PFSK-1 (cell line): ENCODE measurements around the gene NCAM1.

Experiments used
- FOXP2 ChIP-seq: optimal IDR thresholded peaks from 2 replicates; pipeline ENCODE3; 2011; ENCODE audit warnings: borderline replicate concordance, control low read depth, inconsistent platforms; ENCODE audit not compliant: insufficient read depth; ENCODE audit errors: extremely low read length, extremely low read depth
- POLR2AphosphoS5 ChIP-seq: IDR thresholded peaks from 2 replicates; pipeline ENCODE4 v1.6.1; 2012; ENCODE audit warnings: low read depth, mild to moderate bottlenecking, control low read depth, low read length, moderate library complexity
- SIN3A ChIP-seq: IDR thresholded peaks from 2 replicates; pipeline ENCODE4 v1.6.1; 2012; ENCODE audit warnings: mild to moderate bottlenecking, low read length, moderate library complexity, borderline replicate concordance; ENCODE audit not compliant: insufficient read depth
- TAF1 ChIP-seq: IDR thresholded peaks from 2 replicates; pipeline ENCODE4 v1.6.1; 2012; ENCODE audit warnings: low read length, control low read depth, borderline replicate concordance; ENCODE audit not compliant: insufficient read depth
- TF ChIP-seq, protein P1 (sequence below), 2 experiments: IDR thresholded peaks; 2 replicates each; pipeline versions ENCODE4 v1.6.1 to v1.8.0; 2011 to 2012; ENCODE audit warnings: low read depth in 2 of 2, low read length in 2 of 2, control low read depth in 1 of 2, inconsistent platforms in 1 of 2, mild to moderate bottlenecking in 1 of 2, moderate library complexity in 1 of 2; ENCODE audit not compliant: insufficient read depth in 1 of 2

NCAM1 gene

DNA sequence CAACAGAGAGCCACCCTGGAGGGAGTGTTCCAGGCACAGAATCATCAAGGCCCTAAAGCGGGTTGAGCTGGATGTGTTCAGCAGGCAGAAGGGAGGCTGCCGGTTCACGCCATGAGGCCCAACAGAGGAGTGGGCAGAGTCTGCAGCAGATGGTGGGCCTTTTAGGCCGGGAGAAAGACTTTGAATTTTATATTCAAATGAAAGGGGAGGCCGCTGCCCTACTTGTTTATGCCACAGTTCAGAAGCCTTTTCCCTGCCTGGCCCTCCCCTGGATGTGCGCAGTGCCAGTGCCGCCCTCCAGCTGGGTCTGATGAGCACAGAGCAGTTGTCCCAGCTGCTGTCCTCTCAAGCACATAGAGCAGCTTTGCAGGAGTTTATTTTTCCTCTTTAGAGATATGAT lies 306.3 kb downstream of the NCAM1 start:
- no peak for TF ChIP-seq TAF1
- no peak for TF ChIP-seq FOXP2
- no peak for TF ChIP-seq SIN3A

DNA sequence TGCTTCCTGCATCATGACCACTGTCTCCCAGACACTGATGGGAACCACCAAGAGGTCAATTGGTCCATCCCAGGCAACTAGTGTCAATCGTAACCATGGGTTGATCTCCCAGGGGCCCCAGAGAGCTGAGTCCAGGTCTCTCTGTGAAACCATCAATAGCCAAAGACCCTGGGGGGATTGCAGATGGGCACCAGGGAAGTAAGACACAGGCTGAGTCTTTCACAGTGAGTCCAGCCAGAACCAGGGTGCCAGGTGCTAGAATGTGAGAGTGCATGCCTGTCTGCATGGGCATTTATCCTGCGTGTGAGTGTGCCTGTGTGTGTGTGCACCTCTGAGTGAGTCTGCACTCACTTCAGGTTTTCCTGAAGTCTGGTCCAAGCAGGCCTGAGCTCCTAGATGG lies 307.9 kb downstream of the NCAM1 start:
- TF ChIP-seq, protein P1, sequence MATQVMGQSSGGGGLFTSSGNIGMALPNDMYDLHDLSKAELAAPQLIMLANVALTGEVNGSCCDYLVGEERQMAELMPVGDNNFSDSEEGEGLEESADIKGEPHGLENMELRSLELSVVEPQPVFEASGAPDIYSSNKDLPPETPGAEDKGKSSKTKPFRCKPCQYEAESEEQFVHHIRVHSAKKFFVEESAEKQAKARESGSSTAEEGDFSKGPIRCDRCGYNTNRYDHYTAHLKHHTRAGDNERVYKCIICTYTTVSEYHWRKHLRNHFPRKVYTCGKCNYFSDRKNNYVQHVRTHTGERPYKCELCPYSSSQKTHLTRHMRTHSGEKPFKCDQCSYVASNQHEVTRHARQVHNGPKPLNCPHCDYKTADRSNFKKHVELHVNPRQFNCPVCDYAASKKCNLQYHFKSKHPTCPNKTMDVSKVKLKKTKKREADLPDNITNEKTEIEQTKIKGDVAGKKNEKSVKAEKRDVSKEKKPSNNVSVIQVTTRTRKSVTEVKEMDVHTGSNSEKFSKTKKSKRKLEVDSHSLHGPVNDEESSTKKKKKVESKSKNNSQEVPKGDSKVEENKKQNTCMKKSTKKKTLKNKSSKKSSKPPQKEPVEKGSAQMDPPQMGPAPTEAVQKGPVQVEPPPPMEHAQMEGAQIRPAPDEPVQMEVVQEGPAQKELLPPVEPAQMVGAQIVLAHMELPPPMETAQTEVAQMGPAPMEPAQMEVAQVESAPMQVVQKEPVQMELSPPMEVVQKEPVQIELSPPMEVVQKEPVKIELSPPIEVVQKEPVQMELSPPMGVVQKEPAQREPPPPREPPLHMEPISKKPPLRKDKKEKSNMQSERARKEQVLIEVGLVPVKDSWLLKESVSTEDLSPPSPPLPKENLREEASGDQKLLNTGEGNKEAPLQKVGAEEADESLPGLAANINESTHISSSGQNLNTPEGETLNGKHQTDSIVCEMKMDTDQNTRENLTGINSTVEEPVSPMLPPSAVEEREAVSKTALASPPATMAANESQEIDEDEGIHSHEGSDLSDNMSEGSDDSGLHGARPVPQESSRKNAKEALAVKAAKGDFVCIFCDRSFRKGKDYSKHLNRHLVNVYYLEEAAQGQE (IDR thresholded peaks at IDR 0.05; ENCODE audit: insufficient read depth in 1 of 2, low read depth in 2 of 2, low read length in 2 of 2), result no peak
- no peak for TF ChIP-seq POLR2AphosphoS5
- no peak for TF ChIP-seq SIN3A

DNA sequence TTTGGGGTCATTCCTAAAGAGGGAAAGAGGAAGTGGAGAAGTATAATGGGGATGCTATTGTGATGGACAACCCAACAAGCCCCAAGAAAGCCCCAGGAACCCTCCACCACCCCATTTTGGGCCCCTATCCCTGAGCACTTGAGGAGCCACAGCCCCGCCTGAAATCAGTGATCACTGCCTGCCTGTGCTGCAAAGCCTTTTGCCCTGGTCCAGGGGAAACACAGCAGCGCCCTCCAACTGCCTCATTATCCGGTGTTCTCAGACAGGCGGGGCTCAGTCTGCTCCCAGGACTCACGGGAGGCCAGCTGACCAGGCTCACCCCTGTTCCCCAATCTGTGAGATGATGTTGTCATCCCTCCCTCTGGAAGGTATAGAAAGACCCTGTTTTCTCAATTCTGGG lies 308.4 kb downstream of the NCAM1 start:
- TF ChIP-seq FOXP2 (no peak), SIN3A (no peak)
- TF ChIP-seq, protein P1 (IDR thresholded peaks at IDR 0.05; ENCODE audit: insufficient read depth in 1 of 2, low read depth in 2 of 2, low read length in 2 of 2), result no peak

DNA sequence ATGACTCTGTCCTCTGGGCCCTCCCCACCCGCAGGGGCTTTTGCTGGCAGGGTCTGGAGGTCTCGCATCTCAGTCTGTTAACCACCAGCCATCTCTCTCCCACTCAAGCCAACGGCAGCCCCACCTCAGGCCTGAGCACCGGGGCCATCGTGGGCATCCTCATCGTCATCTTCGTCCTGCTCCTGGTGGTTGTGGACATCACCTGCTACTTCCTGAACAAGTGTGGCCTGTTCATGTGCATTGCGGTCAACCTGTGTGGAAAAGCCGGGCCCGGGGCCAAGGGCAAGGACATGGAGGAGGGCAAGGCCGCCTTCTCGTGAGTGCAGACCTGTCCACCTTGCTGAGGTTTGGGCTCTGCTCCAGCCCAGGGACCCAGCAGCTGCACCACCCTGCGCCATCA lies 308.9 kb downstream of the NCAM1 start:
- no peak for TF ChIP-seq POLR2AphosphoS5
- TF ChIP-seq, protein P1 (IDR thresholded peaks at IDR 0.05; ENCODE audit: insufficient read depth in 1 of 2, low read depth in 2 of 2, low read length in 2 of 2), result no peak
- TF ChIP-seq SIN3A, result no peak
- no peak for TF ChIP-seq TAF1
- TF ChIP-seq FOXP2, result no peak

DNA sequence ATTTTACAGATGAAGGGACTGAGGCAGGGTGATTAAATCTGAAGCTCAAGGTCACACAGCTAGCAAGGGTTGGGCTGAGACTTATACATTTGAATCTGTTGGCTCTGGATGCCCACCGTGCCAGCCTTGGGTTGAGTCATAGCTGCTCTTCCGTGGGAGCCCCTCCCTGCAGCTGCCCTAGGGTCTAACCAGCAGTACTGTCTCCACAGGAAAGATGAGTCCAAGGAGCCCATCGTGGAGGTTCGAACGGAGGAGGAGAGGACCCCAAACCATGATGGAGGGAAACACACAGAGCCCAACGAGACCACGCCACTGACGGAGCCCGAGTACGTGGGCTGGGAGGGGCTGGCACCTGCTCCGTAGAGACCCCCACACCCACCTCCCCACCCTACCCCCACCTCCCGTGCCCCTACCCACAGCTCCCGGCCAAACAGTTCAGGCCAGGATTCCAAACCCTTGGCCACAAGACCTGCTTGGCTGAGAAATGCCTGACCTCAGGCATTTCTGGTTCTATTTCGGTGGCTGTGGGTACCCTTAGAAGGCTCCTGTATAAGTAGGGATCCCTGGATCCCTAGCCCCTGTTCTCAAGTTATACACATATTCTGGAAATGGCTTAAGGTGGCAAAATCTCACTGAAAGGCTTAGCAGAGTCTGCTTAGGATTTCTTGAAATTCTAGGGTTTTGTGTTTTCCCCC lies 310.5 kb downstream of the NCAM1 start:
- TF ChIP-seq FOXP2 (no peak), SIN3A (no peak)
- TF ChIP-seq, protein P1 (IDR thresholded peaks at IDR 0.05; ENCODE audit: insufficient read depth in 1 of 2, low read depth in 2 of 2, low read length in 2 of 2), result no peak
